Upper lobe of left lung (tissue), 6 donors: ENCODE data around the gene PTPRM. TPM values are rescaled to one million over a fixed set of nuclear protein-coding genes. Genes with fewer than 3 reads are reported as not detected.

ENCODE experiments used
- ATAC-seq, 2 donors: fragments of 200-7000 bp; cut with Tn5 transposase; one replicate each; pipeline ENCODE4 v1.9.1; 2022; ENCODE audit warnings: mild to moderate bottlenecking in 2 of 2, moderate library complexity in 2 of 2; ENCODE audit not compliant: low FRiP score in 2 of 2
- DNase-seq, 2 donors: peaks; one replicate each; pipeline ENCODE4 v3.0.0-alpha.2; 2019 to 2020
- H3K27ac ChIP-seq, 4 donors: fragments of 200-600 bp; sonication (generic); one replicate each; pipeline ENCODE4 v1.5.1; 2016 to 2019
- H3K27me3 ChIP-seq, 4 donors: fragments of 200-600 bp; sonication (generic); one replicate each; pipeline ENCODE4 v1.5.1; 2017 to 2019
- H3K36me3 ChIP-seq, 4 donors: fragments of 200-600 bp; sonication (generic); one replicate each; pipeline ENCODE4 v1.5.1; 2016 to 2019
- H3K4me1 ChIP-seq, 4 donors: fragments of 200-600 bp; sonication (generic); one replicate each; pipeline ENCODE4 v1.5.1; 2018 to 2019
- H3K4me3 ChIP-seq, 4 donors: fragments of 200-600 bp; sonication (generic); one replicate each; pipeline ENCODE4 v1.5.1; 2017 to 2019; ENCODE audit warnings: mild to moderate bottlenecking in 2 of 4, moderate library complexity in 1 of 4
- H3K9me3 ChIP-seq, 4 donors: fragments of 200-600 bp; sonication (generic); one replicate each; pipeline ENCODE4 v1.5.1; 2018 to 2019
- EP300 ChIP-seq, 4 donors: sonication (generic); formaldehyde crosslinking; IDR thresholded peaks; one replicate each; pipeline ENCODE4 v1.5.1; 2017; ENCODE audit warnings: antibody characterized with exemption in 4 of 4, control low read depth in 2 of 4
- POLR2A ChIP-seq, 4 donors: fragments of 450-650 bp; IDR thresholded peaks; one replicate each; pipeline ENCODE4 v1.5.1; 2016 to 2017; ENCODE audit warnings: antibody characterized with exemption in 4 of 4, mild to moderate bottlenecking in 2 of 4
- POLR2AphosphoS5 ChIP-seq, 2 donors: sonication (generic); formaldehyde crosslinking; IDR thresholded peaks; one replicate each; pipeline ENCODE4 v1.5.1; 2017; ENCODE audit warnings: antibody characterized with exemption in 2 of 2
- WGBS, 2 donors: methylation state at CpG; one replicate each; pipeline ENCODE4 v1.1.5; 2017 to 2018; 5-methylcytosine and 5-hydroxymethylcytosine counted together
- total RNA-seq, 6 donors: library from RNA; depleted of rRNA in 4 of 6; stranded (reverse); fragments of >200 nt in 4 of 6; gene quantifications; one replicate each; pipeline versions ENCODE4 v1.1.0 to v1.2.1, GENCODE V29; 2016 to 2021
- TF ChIP-seq, protein P1 (sequence below), 6 experiments: fragments of 450-650 bp in 4 of 6; fragments of 200-600 bp in 2 of 6; sonication (generic) in 2 of 6; IDR thresholded peaks; one replicate each; pipeline ENCODE4 v1.5.1; 2016 to 2019; ENCODE audit warnings: antibody characterized with exemption in 6 of 6
- donor health status: DM: no; HTN: no; CAD: no; lungs with moderate emphysema.
- donor health status: DM: no; HTN: yes; CAD: no; lungs with severe emphysema.

Gene PTPRM
- total RNA-seq, 6 donors from 2014 or later = 82.0 to 201 (median 154) TPM

DNA sequence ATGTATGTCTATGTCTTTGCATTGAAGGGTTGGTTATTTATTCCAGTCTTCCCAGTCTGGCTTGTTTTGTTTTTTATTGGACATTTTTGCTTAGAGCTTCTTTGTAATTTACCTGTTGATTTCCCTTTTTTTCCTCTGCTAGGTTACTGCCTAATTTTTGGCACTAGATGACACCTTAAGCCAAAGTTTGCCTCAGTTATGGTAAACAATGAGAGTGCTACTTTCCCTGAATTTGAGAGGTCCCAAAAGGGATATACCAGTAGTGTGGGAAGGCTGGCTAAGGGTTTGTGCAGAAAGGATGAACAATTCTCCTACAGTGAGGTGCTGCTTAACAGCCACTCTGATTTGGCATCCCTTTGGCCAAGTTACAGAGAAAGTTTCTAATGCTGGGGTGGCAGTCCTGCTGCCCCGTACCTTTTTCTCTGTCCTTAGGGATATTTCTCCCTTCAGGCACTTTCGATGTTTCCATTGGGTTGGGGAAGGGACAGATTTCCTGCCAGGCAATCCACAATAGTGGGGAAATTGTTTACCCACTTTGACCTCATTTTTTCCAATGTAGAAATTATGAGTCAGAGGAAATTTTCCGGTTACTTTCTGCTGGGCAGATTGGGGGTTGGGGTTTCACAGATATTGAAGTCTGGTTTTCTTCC lies 354.9 kb downstream of the PTPRM start:
- 47 to 58% methylated on average over 3 of the region's 3 CpGs for WGBS, 2 donors
- DNase-seq (no peak), ATAC-seq (no peak)
- Histone ChIP-seq H3K27me3 (no peaks in the 10 kb centered on the region), H3K9me3 (no peaks in the 10 kb centered on the region), H3K36me3 (no peaks in the 10 kb centered on the region), H3K27ac (peak overlapping the region in 3 of 4 donors; percentile 28 to 67 (median 62)), H3K4me1 (peaks cover 0 to 23% (median 7%) of the 10 kb centered on the region in 4 donors), H3K4me3 (no peak overlapping the region)
- TF ChIP-seq POLR2A (IDR thresholded peaks at IDR 0.05) (no peak), POLR2AphosphoS5 (IDR thresholded peaks at IDR 0.05) (peak in 1 of 2 donors; percentile 54), EP300 (IDR thresholded peaks at IDR 0.05) (peak in 2 of 4 donors; percentile 47 to 88)
- TF ChIP-seq, protein P1, sequence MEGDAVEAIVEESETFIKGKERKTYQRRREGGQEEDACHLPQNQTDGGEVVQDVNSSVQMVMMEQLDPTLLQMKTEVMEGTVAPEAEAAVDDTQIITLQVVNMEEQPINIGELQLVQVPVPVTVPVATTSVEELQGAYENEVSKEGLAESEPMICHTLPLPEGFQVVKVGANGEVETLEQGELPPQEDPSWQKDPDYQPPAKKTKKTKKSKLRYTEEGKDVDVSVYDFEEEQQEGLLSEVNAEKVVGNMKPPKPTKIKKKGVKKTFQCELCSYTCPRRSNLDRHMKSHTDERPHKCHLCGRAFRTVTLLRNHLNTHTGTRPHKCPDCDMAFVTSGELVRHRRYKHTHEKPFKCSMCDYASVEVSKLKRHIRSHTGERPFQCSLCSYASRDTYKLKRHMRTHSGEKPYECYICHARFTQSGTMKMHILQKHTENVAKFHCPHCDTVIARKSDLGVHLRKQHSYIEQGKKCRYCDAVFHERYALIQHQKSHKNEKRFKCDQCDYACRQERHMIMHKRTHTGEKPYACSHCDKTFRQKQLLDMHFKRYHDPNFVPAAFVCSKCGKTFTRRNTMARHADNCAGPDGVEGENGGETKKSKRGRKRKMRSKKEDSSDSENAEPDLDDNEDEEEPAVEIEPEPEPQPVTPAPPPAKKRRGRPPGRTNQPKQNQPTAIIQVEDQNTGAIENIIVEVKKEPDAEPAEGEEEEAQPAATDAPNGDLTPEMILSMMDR (IDR thresholded peaks at IDR 0.05) = no peak

DNA sequence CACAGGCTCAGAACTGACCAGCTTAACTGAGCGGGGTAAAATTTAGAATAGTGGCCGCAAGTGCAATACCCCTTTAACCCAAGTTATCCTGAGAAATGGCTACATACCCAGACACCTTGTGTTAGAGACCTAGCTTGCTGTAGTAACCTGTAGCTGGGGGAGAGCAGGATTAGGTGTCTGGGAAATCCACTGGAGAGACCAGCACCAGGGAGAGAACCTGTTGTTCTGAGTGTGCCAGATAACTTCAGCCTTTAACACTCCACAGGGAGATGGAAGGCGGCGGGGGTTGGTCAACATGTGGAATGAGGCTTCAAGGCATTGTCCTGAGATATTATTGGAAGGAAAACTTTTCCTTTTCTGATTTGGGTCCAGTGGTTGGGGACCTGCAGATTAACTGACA lies 356.0 kb downstream of the PTPRM start:
- DNase-seq (no peak), ATAC-seq (no peak)
- Histone ChIP-seq H3K27ac (peak overlapping the region in 2 of 4 donors; percentile 18 to 51), H3K27me3 (no peaks in the 10 kb centered on the region), H3K4me3 (no peak overlapping the region), H3K4me1 (peaks cover 0 to 23% (median 7%) of the 10 kb centered on the region in 4 donors), H3K36me3 (no peaks in the 10 kb centered on the region), H3K9me3 (no peaks in the 10 kb centered on the region)
- TF ChIP-seq POLR2AphosphoS5 (IDR thresholded peaks at IDR 0.05) (no peak), POLR2A (IDR thresholded peaks at IDR 0.05) (no peak), EP300 (IDR thresholded peaks at IDR 0.05) (no peak)
- TF ChIP-seq, protein P1 (IDR thresholded peaks at IDR 0.05) = no peak
- WGBS, 2 donors = 95 to 96% methylated on average over 3 to 4 of the region's 4 CpGs

DNA sequence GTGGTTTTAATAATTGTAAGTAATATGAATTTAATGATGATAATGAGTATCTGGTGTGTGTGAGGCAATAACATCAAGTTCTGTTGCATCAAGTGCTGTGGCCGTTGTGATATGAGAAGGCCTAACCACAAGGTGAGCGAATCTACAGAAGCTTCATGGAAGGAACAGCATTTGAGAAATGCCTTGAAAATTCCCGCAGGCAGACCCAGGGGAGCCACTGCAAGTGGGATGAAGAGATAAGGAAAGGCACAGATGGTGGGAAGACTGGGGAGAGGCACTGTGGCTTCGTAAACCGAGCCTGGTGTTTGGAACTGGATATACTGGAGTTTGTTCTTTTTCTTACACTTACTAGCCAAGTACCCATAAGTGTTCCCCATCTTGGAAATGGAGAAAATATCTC lies 357.5 kb downstream of the PTPRM start:
- Histone ChIP-seq H3K9me3 (no peaks in the 10 kb centered on the region), H3K27me3 (no peaks in the 10 kb centered on the region), H3K27ac (no peak overlapping the region), H3K4me1 (peaks cover 0 to 23% (median 7%) of the 10 kb centered on the region in 4 donors), H3K4me3 (no peak overlapping the region), H3K36me3 (no peaks in the 10 kb centered on the region)
- DNase-seq (no peak), ATAC-seq (no peak)
- 91 to 96% methylated on average over 5 of the region's 5 CpGs for whole genome bisulfite sequencing, 2 donors
- TF ChIP-seq, protein P1 (IDR thresholded peaks at IDR 0.05) = no peak
- TF ChIP-seq POLR2AphosphoS5 (IDR thresholded peaks at IDR 0.05) = no peak
- no peak for TF ChIP-seq EP300 (IDR thresholded peaks at IDR 0.05)
- TF ChIP-seq POLR2A (IDR thresholded peaks at IDR 0.05) = no peak

DNA sequence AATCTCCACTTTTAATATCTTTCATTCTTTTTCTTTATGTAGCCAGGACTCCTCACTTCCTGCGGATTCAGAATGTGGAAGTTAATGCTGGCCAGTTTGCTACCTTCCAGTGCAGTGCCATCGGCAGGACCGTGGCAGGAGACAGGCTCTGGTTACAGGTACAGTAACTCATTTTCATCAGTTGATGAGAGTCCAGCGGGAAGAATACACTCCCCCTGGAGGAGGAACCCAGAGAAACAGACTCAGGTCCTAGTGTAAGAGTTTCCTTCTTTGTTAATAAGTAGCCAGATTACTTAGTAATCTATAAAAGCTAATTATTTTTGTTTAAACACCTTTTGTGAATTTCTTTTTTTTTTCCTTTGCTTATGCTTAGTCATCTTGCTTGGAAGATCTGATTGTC lies 359.4 kb downstream of the PTPRM start:
- H3K27me3 ChIP-seq = no peaks in the 10 kb centered on the region
- no peaks in the 10 kb centered on the region for H3K9me3 ChIP-seq
- peak in 1 of 2 donors; percentile 39 for DNase-seq
- H3K36me3 ChIP-seq = no peaks in the 10 kb centered on the region
- H3K4me3 ChIP-seq = no peak overlapping the region
- no peak for TF ChIP-seq POLR2AphosphoS5 (IDR thresholded peaks at IDR 0.05)
- TF ChIP-seq, protein P1 (IDR thresholded peaks at IDR 0.05) = peak in 2 of 6 experiments; percentile 13 to 21
- TF ChIP-seq EP300 (IDR thresholded peaks at IDR 0.05) = no peak
- TF ChIP-seq POLR2A (IDR thresholded peaks at IDR 0.05) = no peak
- no peak overlapping the region for H3K27ac ChIP-seq
- H3K4me1 ChIP-seq = peaks cover 0 to 23% (median 7%) of the 10 kb centered on the region in 4 donors
- 60 to 66% methylated on average over 4 of the region's 4 CpGs for WGBS, 2 donors
- no peak for ATAC-seq

DNA sequence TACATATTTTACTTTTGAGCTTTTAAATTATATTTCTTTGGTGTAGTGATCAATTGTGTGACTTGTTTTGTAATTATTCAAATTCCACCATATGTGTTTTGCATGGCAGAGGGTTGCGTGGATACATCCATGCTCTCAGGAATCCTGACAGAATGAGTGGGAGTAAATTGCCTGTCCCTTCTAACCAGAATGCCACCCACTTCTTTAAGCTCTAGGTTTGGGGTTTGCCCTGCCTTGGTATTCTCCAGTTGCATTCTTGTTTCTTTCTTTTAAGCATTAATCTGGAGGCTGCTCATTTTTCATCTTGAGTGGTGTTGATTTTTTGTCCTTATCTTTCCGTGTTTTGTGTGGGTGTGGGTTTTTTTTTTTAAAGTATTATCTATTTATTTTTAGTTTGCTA lies 360.0 kb downstream of the PTPRM start:
- ATAC-seq (no peak), DNase-seq (no peak)
- 48 to 56% methylated on average over 2 of the region's 2 CpGs for WGBS, 2 donors
- no peaks in the 10 kb centered on the region for H3K27me3 ChIP-seq
- no peak overlapping the region for H3K4me3 ChIP-seq
- no peaks in the 10 kb centered on the region for H3K9me3 ChIP-seq
- H3K27ac ChIP-seq = peak overlapping the region in 1 of 4 donors; percentile 51
- TF ChIP-seq POLR2A (IDR thresholded peaks at IDR 0.05) (no peak), POLR2AphosphoS5 (IDR thresholded peaks at IDR 0.05) (no peak)
- peaks cover 0 to 18% (median 6%) of the 10 kb centered on the region in 4 donors for H3K4me1 ChIP-seq
- no peaks in the 10 kb centered on the region for H3K36me3 ChIP-seq
